H1 (cell line): ENCODE measurements around the gene OR2L2. TPM values are rescaled to one million over a fixed set of nuclear protein-coding genes. Genes with fewer than 3 reads are reported as not detected.

ENCODE experiments used
- CTCF ChIA-PET: fragments of 300-600 bp; sonication (Branson Sonifier 250); formaldehyde crosslinking; loops from one replicate; lab custom pipeline; 2021; ENCODE audit not compliant: partially characterized antibody; lab: Charles Lee
- POLR2A ChIA-PET: fragments of 300-600 bp; sonication (Branson Sonifier 250); formaldehyde crosslinking; loops from one replicate; lab custom pipeline; 2021; ENCODE audit warnings: inconsistent platforms; ENCODE audit not compliant: partially characterized antibody; lab: Charles Lee
- DNase-seq, 2 experiments: peaks; one replicate each; pipeline versions ENCODE4 v3.0.0 to v3.0.0-alpha.2; 2010 to 2022; ENCODE audit warnings: low spot score in 2 of 2, low read depth in 1 of 2, mixed read lengths in 1 of 2
- FAIRE-seq: peaks from 2 replicates; lab custom pipeline; 2011; peaks lifted over from hg19 to GRCh38; lab: Jason Lieb, UNC
- H2AFZ ChIP-seq: 2 replicates; pipeline ENCODE4 v1.8.1; 2012; ENCODE audit warnings: low read length, inconsistent platforms
- H2AK5ac ChIP-seq: 2 replicates; pipeline ENCODE4 v1.6.1; 2013; ENCODE audit warnings: low read depth, low read length
- H2BK120ac ChIP-seq: replicated peaks from 2 replicates; pipeline ENCODE3; 2013; ENCODE audit warnings: low read depth, low read length, inconsistent platforms
- H2BK12ac ChIP-seq: 2 replicates; pipeline ENCODE4 v1.6.1; 2013; ENCODE audit warnings: low read depth, low read length
- H2BK15ac ChIP-seq: 2 replicates; pipeline ENCODE4 v1.6.1; 2013; ENCODE audit warnings: low read length
- H2BK20ac ChIP-seq: 2 replicates; pipeline ENCODE4 v1.6.1; 2013; ENCODE audit warnings: low read length
- H2BK5ac ChIP-seq: 2 replicates; pipeline ENCODE4 v1.6.1; 2013; ENCODE audit warnings: low read depth, low read length
- H3K14ac ChIP-seq: 2 replicates; pipeline ENCODE4 v1.6.1; 2013; ENCODE audit warnings: inconsistent platforms; ENCODE audit not compliant: insufficient read length
- H3K18ac ChIP-seq: 2 replicates; pipeline ENCODE4 v1.6.1; 2013; ENCODE audit warnings: low read length; ENCODE audit errors: extremely low read depth
- H3K23ac ChIP-seq: 2 replicates; pipeline ENCODE4 v1.6.1; 2013; ENCODE audit warnings: inconsistent platforms; ENCODE audit not compliant: insufficient read length
- H3K23me2 ChIP-seq: 2 replicates; pipeline ENCODE4 v1.6.1; 2013; ENCODE audit warnings: low read depth, low read length
- H3K27ac ChIP-seq: 2 replicates; pipeline ENCODE4 v1.6.1; 2011; ENCODE audit warnings: low read depth, low read length, inconsistent platforms
- H3K27me3 ChIP-seq, 4 experiments: replicated peaks in 1 of 4; 1 replicate in 1 of 4; 2 replicates in 3 of 4; pipeline versions ENCODE4 v1.6.1 to v1.8.1; 2011 to 2013; ENCODE audit warnings: low read length in 3 of 4, mild to moderate bottlenecking in 3 of 4, inconsistent platforms in 2 of 4, mixed read lengths in 2 of 4, moderate library complexity in 1 of 4; ENCODE audit not compliant: control insufficient read depth in 3 of 4, insufficient read depth in 3 of 4; ENCODE audit errors: extremely low read depth in 1 of 4
- H3K36me3 ChIP-seq, 4 experiments: 2 replicates each; pipeline versions ENCODE4 v1.6.1 to v1.8.1; 2011 to 2013; ENCODE audit warnings: mild to moderate bottlenecking in 4 of 4, low read length in 3 of 4, moderate library complexity in 2 of 4, control low read depth in 1 of 4, inconsistent platforms in 1 of 4; ENCODE audit not compliant: insufficient read depth in 4 of 4, control insufficient read depth in 2 of 4
- H3K4ac ChIP-seq: replicated peaks from 2 replicates; pipeline ENCODE3; 2013; ENCODE audit warnings: low read length, low read depth, mixed read lengths, inconsistent platforms; ENCODE audit not compliant: insufficient read length
- H3K4me1 ChIP-seq, 4 experiments: replicated peaks in 1 of 4; 1 replicate in 1 of 4; 2 replicates in 3 of 4; pipeline versions ENCODE4 v1.6.1 to v1.8.1; 2011 to 2013; ENCODE audit warnings: low read length in 3 of 4, inconsistent platforms in 2 of 4, mixed read lengths in 1 of 4; ENCODE audit not compliant: insufficient read depth in 4 of 4, control insufficient read depth in 3 of 4
- H3K4me2 ChIP-seq, 2 experiments: 2 replicates each; pipeline versions ENCODE4 v1.6.1 to v1.8.1; 2011 to 2013; ENCODE audit warnings: low read depth in 2 of 2, low read length in 2 of 2, control low read depth in 1 of 2, inconsistent platforms in 1 of 2, mild to moderate bottlenecking in 1 of 2; ENCODE audit not compliant: insufficient read depth in 1 of 2
- H3K4me3 ChIP-seq, 4 experiments: fragments of 200-600, 300-600 bp in 1 of 4; sonication (generic), shearing (Covaris generic), sonication (Bioruptor Twin) in 1 of 4; 2 replicates each; pipeline versions ENCODE4 v1.5.1 to v1.8.1; 2011 to 2016; ENCODE audit warnings: low read length in 4 of 4, low read depth in 3 of 4, control low read depth in 2 of 4, inconsistent platforms in 2 of 4, mild to moderate bottlenecking in 2 of 4, mixed read lengths in 1 of 4, moderate library complexity in 1 of 4; ENCODE audit not compliant: insufficient read depth in 2 of 4; ENCODE audit errors: extremely low read depth in 1 of 4
- H3K56ac ChIP-seq: replicated peaks from 2 replicates; pipeline ENCODE3; 2013; ENCODE audit warnings: low read depth, mild to moderate bottlenecking, mixed read lengths, low read length, inconsistent platforms; ENCODE audit not compliant: insufficient read length
- H3K79me1 ChIP-seq: 2 replicates; pipeline ENCODE4 v1.6.1; 2013; ENCODE audit warnings: low read depth, low read length, control low read depth
- H3K79me2 ChIP-seq, 2 experiments: 2 replicates each; pipeline versions ENCODE4 v1.6.1 to v1.8.1; 2012 to 2013; ENCODE audit warnings: low read length in 2 of 2, mild to moderate bottlenecking in 2 of 2, inconsistent platforms in 1 of 2; ENCODE audit not compliant: insufficient read depth in 2 of 2, control insufficient read depth in 1 of 2
- H3K9ac ChIP-seq, 4 experiments: replicated peaks in 1 of 4; 1 replicate in 1 of 4; 2 replicates in 3 of 4; pipeline versions ENCODE4 v1.6.1 to v1.8.1; 2011 to 2013; ENCODE audit warnings: low read depth in 3 of 4, low read length in 3 of 4, control low read depth in 2 of 4, mild to moderate bottlenecking in 2 of 4, moderate library complexity in 2 of 4, inconsistent platforms in 1 of 4; ENCODE audit errors: extremely low read depth in 1 of 4
- H3K9me3 ChIP-seq, 2 experiments: 2 replicates each; pipeline versions ENCODE4 v1.6.1 to v1.8.1; 2012 to 2013; ENCODE audit warnings: mild to moderate bottlenecking in 2 of 2, moderate library complexity in 2 of 2, control low read depth in 1 of 2, inconsistent platforms in 1 of 2, low read depth in 1 of 2, low read length in 1 of 2, mixed read lengths in 1 of 2; ENCODE audit not compliant: insufficient read depth in 2 of 2
- H4K20me1 ChIP-seq, 2 experiments: replicated peaks in 1 of 2; 2 replicates each; pipeline versions ENCODE3 to v1.8.1; 2011 to 2013; ENCODE audit warnings: inconsistent platforms in 2 of 2, low read length in 2 of 2, mild to moderate bottlenecking in 1 of 2; ENCODE audit not compliant: insufficient read depth in 2 of 2, control insufficient read depth in 1 of 2
- H4K5ac ChIP-seq: 2 replicates; pipeline ENCODE4 v1.6.1; 2013; ENCODE audit warnings: low read length, low read depth, mixed read lengths, inconsistent platforms; ENCODE audit not compliant: insufficient read length
- H4K8ac ChIP-seq: 2 replicates; pipeline ENCODE4 v1.8.0; 2013; ENCODE audit warnings: mild to moderate bottlenecking, moderate library complexity, low read length, inconsistent platforms; ENCODE audit not compliant: insufficient read depth; ENCODE audit errors: extremely low read depth
- H4K91ac ChIP-seq: replicated peaks from 2 replicates; pipeline ENCODE3; 2013; ENCODE audit warnings: low read length, mixed read lengths, inconsistent platforms; ENCODE audit not compliant: insufficient read length
- CBX8 ChIP-seq: fragments of 300-800, 300-1000 bp; sonication (generic); IDR thresholded peaks from 2 replicates; pipeline ENCODE4 v1.7.1; 2016; ENCODE audit warnings: low read depth, low read length, borderline replicate concordance
- EZH2 ChIP-seq: fragments of 200-600 bp; sonication (generic); IDR thresholded peaks from 2 replicates; pipeline ENCODE4 v1.7.1; 2012; ENCODE audit warnings: low read depth, mild to moderate bottlenecking, moderate library complexity, low read length, inconsistent platforms; ENCODE audit not compliant: severe bottlenecking
- KDM5A ChIP-seq: fragments of 200-600 bp; IDR thresholded peaks from 2 replicates; pipeline ENCODE4 v1.7.1; 2012; ENCODE audit warnings: mild to moderate bottlenecking, low read length, inconsistent platforms, mixed read lengths
- RAD21 ChIP-seq, 2 experiments: IDR thresholded peaks in 1 of 2; conservative IDR thresholded peaks in 1 of 2; 2 replicates each; pipeline ENCODE4 v1.6.1; 2011; ENCODE audit warnings: low read depth in 2 of 2, low read length in 2 of 2, improper control_type of control experiment in 1 of 2, inconsistent platforms in 1 of 2, mild to moderate bottlenecking in 1 of 2, moderate library complexity in 1 of 2
- SP4 ChIP-seq: IDR thresholded peaks from 2 replicates; pipeline ENCODE4 v1.6.1; 2012; ENCODE audit warnings: low read length, inconsistent platforms
- SRF ChIP-seq: IDR thresholded peaks from 2 replicates; pipeline ENCODE4 v1.6.1; 2011; ENCODE audit warnings: mild to moderate bottlenecking, low read depth, low read length, moderate library complexity
- whole genome bisulfite sequencing, 2 experiments: shearing (Covaris generic) in 1 of 2; methylation state at CpG; one replicate each; pipeline versions ENCODE4 v1.1.6 to v1.1.7; 2013 to 2015; ENCODE audit warnings: low lambda C conversion rate in 2 of 2, mixed read lengths in 2 of 2, inconsistent platforms in 1 of 2, low coverage in 1 of 2, missing lambda C conversion rate in 1 of 2; ENCODE audit not compliant: insufficient replicate concordance in 2 of 2, insufficient coverage in 1 of 2, insufficient read length in 1 of 2; ENCODE audit errors: extremely low coverage in 1 of 2, missing lambda C conversion rate in 1 of 2; 5-methylcytosine and 5-hydroxymethylcytosine counted together
- polyA plus RNA-seq, 7 experiments: library from polyadenylated mRNA; depleted of rRNA in 3 of 7; stranded (reverse) in 5 of 7; unstranded in 2 of 7; fragments of >200 nt in 5 of 7; fragments of 200-250 nt in 2 of 7; gene quantifications; 1 replicate in 5 of 7; 2 replicates in 1 of 7; 4 replicates in 1 of 7; pipeline versions ENCODE4 v1.2.1 to v1.2.3, GENCODE V29; 2011 to 2013; ENCODE audit warnings: missing spikeins in 2 of 7, mixed read lengths in 2 of 7
- total RNA-seq: library from RNA; stranded (reverse); fragmentation: NEBNext Ultra II Directional; extraction: Animal tissue kit (Norgen Biotek cat#: 25700); gene quantifications from 2 replicates; pipeline ENCODE4 v1.2.1, GENCODE V29; 2021

Gene OR2L2
- total and polyA plus RNA-seq, 2 of the 8 experiments (the other 6 are each of a cell fraction or from before 2014, with no cell fraction given) = not detected

DNA sequence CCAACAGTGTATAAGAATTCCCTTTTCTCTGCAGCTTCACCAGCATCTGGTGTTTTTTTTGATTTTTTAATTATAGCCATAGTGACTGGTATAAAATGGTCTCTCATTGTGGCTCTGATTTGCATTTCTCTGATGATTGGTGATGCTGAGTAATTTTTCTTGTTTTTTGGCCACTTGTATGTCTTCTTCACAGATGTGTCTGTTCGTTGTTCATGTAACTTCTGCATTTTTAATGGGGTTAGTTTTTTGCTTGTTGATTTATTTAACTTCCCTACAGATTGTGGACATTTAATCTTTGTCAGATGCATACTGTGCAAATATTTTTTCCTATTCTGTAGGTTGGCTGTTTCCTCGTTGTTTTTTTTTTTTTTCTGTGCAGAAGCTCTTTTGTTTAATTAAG is 36.9 kb upstream of the OR2L2 start:
- DNase-seq (no peak), FAIRE-seq (no peak)
- TF ChIP-seq KDM5A (no peak), CBX8 (no peak), SRF (no peak), RAD21 (IDR thresholded peaks at IDR 0.05 in 1 of 2, conservative IDR thresholded peaks at IDR 0.05 in 1 of 2; ENCODE audit: low read depth in 2 of 2, low read length in 2 of 2) (no peak), SP4 (no peak), EZH2 (no peak)
- Histone ChIP-seq H3K23ac (no peak overlapping the region), H2BK12ac (no peak overlapping the region), H3K79me2 (no peaks in the 10 kb centered on the region), H3K4me3 (no peak overlapping the region), H2AK5ac (no peak overlapping the region), H2BK20ac (no peak overlapping the region), H2BK120ac (no peak overlapping the region), H3K4ac (no peak overlapping the region), H4K91ac (no peak overlapping the region), H2BK15ac (no peak overlapping the region), H3K56ac (no peak overlapping the region), H4K5ac (no peak overlapping the region), H3K79me1 (no peaks in the 10 kb centered on the region), H3K27me3 (no peaks in the 10 kb centered on the region), H3K14ac (no peak overlapping the region), H2BK5ac (no peak overlapping the region), H3K9me3 (peaks cover 61 to 75% of the 10 kb centered on the region in 2 experiments), H3K4me2 (no peak overlapping the region), H4K8ac (no peak overlapping the region), H3K36me3 (no peaks in the 10 kb centered on the region), H3K27ac (no peak overlapping the region), H3K18ac (no peak overlapping the region), H3K4me1 (no peaks in the 10 kb centered on the region), H3K9ac (no peak overlapping the region), H2AFZ (no peak overlapping the region), H3K23me2 (no peaks in the 10 kb centered on the region), H4K20me1 (no peaks in the 10 kb centered on the region)
- WGBS, 2 experiments = 66% methylated on average over 2 of the region's 2 CpGs; no CpG with 5 or more reads in 1 of the 2 experiments
- POLR2A ChIA-PET = no interaction called here
- CTCF ChIA-PET = no interaction called here
